PC-9 (cell line): ENCODE data around the gene ROBO1.

Experiments used
- CTCF ChIP-seq: fragments of 200-600 bp; sonication (generic); conservative IDR thresholded peaks from 2 replicates; pipeline ENCODE4 v1.6.1; 2017; ENCODE audit warnings: mixed run types, antibody characterized with exemption, mild to moderate bottlenecking, moderate library complexity
- EZH2 ChIP-seq: fragments of 200-600 bp; sonication (generic); IDR thresholded peaks from 2 replicates; pipeline ENCODE4 v1.8.0; 2017; ENCODE audit warnings: antibody characterized with exemption, low read depth

GRCh38 chr3:79598594-79598993, 169.2 kb downstream of the ROBO1 start:
- TF ChIP-seq CTCF (no peak), EZH2 (no peak)
